Activated CD4-positive, alpha-beta T cell treated with anti-CD3 and anti-CD28 coated beads, Interleukin-2, amount 50 U/mL, for 16 hours (primary cell): ENCODE results near the gene GRM8.

ENCODE experiments used
- DNase-seq: peaks from one replicate; pipeline ENCODE4 v3.0.0-alpha.2; 2020

Gene GRM8

GRCh38 chr7:126635545-126635944 is 617.2 kb downstream of the GRM8 start:
- DNase-seq = no peak

DNA sequence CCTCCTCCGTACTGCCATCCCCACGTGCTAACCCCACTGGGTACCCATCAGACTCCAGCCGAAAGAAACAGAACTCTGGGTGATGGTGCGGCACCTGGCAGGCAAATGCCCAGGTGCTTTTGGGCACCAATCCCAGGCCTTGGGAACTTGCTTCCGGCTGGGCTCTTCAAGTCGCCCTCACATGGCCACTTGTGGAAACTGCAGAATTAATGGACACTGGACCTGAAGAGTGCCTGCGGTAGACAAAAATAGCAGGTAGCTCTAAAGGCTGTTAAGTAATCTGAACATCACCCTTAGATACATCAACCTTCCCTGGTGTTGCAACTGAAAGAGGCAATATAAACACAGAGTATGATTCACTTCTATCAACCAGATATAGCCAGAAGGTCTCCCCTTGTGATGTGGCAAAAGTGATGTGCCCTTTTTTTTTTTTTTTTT is 644.4 kb downstream of the GRM8 start:
- no peak for DNase-seq

- DNase-seq = no peak
These were observed 646.4 kb downstream of the GRM8 start for GRCh38 chr7:126606331-126606730.

- DNase-seq = no peak
These were observed 647.2 kb downstream of the GRM8 start for GRCh38 chr7:126605553-126605952.

GRCh38 chr7:126605056-126605455 is 647.7 kb downstream of the GRM8 start:
- no peak for DNase-seq

DNA sequence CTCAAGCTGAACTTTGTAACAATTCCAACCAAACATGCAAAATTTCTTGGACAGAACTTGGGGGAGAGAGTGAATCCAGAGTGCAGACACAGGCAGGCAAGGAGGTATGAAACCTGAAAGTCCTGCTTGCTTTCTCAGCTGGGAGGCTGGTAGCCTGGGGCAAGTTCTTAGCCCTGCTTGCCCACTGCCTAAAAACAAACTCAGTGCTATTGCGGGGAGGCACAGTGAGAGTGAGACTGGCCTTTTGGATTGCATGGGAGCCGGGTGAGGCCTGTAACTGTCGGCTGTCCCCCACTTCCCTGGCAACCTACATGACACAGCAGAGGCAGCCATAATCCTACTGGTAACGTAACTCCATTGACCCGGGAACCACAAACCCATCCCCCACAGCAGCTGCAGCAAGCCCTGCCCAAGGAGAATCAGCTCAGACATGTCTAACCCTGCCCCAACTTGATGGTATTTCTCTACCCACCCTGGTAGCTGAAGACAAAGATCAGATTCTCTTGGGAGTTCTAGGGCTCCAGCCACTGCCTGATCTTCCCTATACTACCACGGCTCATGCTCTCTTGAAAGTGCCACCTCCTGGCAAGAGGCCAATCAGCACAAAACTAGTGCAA is 663.6 kb downstream of the GRM8 start:
- DNase-seq = no peak

DNA sequence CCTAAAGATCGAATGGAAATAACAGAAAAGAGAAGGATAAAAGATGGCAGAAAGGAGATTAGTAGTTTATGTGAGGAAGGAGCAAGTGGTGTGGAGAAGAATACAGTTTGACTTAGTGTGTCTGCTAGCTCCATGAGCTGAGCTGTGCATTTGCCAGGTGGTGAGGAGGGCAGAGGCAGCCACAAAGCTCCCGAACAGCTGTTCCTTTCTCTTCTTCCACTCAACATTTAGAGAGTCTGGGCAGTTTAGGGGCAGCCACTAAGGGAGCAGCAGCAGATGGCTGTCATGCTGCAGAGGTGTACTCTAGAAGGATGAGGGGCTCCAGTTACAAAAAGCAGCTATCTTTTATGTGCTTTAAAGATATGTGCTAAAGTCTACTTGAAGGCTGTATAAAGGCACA is 674.4 kb downstream of the GRM8 start:
- no peak for DNase-seq

- DNase-seq = no peak
These were observed 678.2 kb downstream of the GRM8 start for GRCh38 chr7:126574276-126575250.

DNA sequence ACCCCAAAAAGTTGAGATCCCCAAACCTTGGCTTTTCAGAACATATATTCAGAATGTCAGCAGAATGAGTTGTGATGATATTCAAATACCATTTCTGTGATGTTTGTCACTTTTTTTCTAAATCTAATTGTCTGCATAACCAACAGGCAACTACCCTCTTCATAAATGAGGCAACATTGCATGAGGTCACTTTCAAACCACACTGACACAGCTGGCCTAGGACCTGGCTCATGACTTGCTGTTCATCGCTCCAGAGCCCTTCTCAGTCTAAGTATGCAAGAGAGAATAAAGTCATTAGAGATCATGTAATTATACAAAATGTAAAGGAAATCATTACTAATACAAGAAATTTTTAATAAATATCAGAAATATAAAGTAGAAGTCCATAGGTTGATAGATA is 681.9 kb downstream of the GRM8 start:
- no peak for DNase-seq

DNA sequence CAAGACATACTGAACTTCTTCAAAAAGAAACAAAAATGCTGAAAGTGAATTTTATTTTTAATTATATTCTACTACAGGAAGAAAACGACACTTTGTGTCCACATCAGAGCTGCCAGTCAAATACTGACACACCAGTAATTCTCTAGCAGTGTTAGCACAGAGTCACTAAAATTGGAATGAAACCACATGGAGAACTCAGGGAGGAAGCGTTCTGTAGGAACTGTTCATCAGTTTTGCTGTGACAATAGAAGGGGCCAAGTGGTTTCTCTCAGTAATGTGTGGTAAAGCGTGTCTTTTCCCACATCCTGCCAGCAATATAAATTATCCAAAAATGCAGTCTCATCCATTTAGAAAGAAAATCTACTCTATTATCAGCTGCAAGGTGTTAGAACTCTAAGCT is 683.3 kb downstream of the GRM8 start:
- no peak for DNase-seq

DNA sequence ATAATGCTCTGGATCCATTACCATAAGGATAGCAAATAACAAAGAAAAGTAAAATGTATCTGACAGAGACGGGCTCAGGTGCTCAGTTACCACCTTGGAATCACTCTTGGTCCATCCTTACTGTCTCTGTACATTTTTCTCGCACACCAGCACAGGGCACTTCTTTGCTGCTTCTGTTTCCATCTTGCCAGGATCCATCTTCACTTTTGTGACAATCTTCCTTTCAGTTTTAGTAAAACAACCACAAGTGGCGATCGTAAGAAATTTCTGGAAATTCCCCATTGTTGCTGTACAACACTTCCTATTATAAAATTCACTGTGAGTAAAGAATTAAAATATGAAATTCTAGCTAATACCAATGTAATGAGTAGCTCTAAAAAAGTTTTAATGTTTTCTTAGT is 695.5 kb downstream of the GRM8 start:
- no peak for DNase-seq

GRCh38 chr7:126541406-126541805 is 711.3 kb downstream of the GRM8 start:
- DNase-seq = no peak

GRCh38 chr7:126535176-126535575 is 717.6 kb downstream of the GRM8 start:
- DNase-seq = no peak

- DNase-seq = no peak
These were observed 719.0 kb downstream of the GRM8 start for GRCh38 chr7:126533715-126534114.

DNA sequence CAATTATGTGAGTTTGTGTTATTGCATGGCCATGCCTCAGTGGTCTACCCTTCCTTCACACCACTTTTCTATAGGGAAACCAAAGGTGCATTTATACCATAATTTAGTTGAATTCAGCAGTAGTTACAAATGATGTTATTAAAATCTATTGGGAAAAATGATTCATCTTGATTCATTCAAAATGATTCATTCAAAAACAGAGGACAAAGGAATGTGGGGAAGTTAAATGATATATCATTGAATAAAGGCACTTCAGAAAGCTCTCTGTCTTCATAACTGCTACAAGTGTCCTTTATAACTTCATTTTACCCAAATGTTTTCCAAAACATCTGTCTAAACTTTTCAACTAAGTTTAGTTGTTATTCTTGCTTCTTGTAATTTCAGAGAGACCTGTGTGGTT is 722.9 kb downstream of the GRM8 start:
- DNase-seq = no peak

- no peak for DNase-seq
These were observed 723.5 kb downstream of the GRM8 start for GRCh38 chr7:126529254-126529653.

DNA sequence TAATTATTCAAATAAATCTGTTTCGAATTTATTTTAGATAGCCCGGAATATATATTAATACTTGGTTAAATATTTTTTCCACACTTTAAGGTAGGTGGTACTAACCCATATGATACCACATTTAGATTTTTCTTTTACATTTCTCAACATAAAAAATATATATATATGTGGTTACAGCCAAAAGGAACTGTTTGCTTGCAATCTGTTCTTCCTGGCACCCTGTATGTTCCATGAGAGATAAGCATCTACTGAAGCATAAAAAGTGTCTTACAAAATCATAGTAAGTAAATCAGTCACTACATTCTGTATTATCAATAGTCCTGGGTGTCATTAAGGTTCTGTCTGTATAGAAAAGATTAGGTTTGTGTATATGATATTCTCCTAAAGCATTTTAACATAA is 726.8 kb downstream of the GRM8 start:
- no peak for DNase-seq

DNA sequence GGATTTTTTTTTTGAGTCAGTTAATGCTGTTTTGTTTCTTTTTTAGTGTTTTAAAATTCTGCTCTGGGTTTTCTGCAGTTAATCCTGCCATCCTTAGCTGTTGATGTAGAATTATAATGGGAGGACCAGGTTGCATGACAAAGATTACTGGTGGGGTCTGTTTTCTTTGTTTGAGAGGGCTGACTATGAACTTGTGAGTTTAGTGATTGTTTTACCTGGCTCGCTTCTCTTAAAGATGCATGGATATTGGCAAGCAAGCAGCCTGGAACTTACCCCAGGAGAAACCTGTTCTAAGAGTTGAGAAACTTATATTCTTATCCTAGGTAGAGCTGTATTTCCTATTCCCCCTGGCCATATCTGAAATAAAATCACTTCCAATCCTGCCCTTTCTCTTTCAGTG is 727.8 kb downstream of the GRM8 start:
- DNase-seq = no peak

- no peak for DNase-seq
These were observed 741.7 kb downstream of the GRM8 start for GRCh38 chr7:126511046-126511445.

DNA sequence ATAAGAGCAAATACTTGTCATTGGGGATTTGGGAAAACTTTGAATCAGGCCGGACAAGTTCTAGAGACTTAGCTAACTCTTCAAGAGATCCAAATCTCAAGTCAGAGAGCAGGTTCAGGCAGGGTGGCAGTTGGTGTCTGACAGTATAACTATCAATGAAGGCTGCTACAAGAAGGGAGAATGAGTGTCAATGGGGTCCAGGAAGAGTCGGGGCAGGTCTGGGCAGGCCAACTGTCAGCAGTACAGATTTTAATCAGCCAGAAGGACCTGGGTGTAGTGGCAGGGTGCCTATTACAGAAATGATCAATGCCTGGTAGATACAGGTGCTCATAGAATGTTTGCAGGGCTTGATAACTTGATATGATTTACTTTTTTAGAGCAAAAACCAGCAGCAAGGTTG is 751.1 kb downstream of the GRM8 start:
- no peak for DNase-seq

DNA sequence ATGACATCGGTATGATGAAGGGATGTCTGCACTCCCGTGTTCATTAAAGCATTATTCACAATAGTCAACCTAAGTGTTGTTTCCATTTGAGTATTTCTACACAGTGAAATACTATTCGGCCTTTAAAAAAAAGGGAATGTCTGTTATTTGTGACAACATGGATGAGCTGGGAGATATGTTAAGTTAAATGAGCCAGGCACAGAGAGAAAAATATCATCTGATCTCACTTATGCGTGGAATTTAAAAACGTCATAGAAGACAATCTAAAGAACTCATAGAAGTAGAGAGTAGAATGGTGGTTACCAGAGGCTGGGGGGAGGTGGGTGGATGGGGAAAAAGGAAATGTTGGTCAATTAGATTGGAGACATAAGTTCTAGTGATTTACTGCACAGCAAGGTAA is 753.3 kb downstream of the GRM8 start:
- no peak for DNase-seq

GRCh38 chr7:126495733-126496132 is 757.0 kb downstream of the GRM8 start:
- DNase-seq = no peak

DNA sequence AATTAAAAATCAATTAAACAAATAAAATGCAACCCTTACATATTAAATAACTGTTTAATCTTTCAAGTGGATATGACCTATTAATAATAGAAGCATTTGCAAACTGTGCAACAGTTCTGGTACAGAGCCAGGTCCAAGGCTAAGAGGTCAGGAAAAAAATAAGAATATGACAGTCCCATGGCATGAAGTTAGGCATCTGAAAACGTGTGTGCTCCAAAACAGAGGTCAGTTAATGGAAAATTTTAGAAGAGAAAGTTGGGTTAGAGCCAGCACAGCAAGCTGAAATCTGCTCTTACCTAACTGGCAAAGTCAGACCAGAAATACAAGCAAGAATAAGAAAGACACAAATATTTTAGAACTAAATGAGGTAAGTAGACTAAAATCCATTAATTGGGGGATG is 757.7 kb downstream of the GRM8 start:
- no peak for DNase-seq

DNA sequence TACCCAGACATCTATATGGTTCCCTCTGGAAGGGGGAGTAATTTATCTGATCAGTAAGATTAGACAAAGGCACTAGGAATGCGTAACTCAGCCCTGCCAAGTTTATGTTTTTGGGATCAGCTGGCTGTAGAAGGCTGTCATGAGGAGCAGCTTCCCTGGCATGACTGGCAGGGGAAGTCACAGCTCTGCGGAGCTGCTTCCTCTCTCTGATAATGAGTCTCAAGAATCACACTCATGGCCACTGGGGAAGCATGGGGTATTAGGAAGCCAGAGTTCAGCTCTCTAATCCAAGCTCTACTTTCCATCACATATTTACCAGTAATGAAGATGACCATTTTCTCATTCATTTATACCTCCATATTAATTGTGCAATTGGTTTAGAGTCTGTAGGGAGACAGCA is 758.9 kb downstream of the GRM8 start:
- no peak for DNase-seq
